Spinal cord (tissue), 10 donors: ENCODE measurements around the gene FBXL7. TPM values are rescaled to one million over a fixed set of nuclear protein-coding genes. Genes with fewer than 3 reads are reported as not detected.

Source experiments
- DNase-seq, 6 donors: peaks; one replicate each; pipeline versions ENCODE4 v3.0.0 to v3.0.0-alpha.2; 2013 to 2015; ENCODE audit warnings: low spot score in 6 of 6, low read depth in 4 of 6
- H3K27ac ChIP-seq: one replicate; pipeline ENCODE4 v1.5.1; 2013; ENCODE audit warnings: low read depth, low read length, control low read depth
- H3K27me3 ChIP-seq: one replicate; pipeline ENCODE4 v1.6.1; 2013; ENCODE audit warnings: low read length; ENCODE audit not compliant: control insufficient read depth, insufficient read depth
- H3K36me3 ChIP-seq: one replicate; pipeline ENCODE4 v1.6.1; 2013; ENCODE audit warnings: low read length; ENCODE audit not compliant: control insufficient read depth, insufficient read depth
- H3K4me1 ChIP-seq: one replicate; pipeline ENCODE4 v1.6.1; 2013; ENCODE audit warnings: low read length; ENCODE audit not compliant: control insufficient read depth, insufficient read depth
- H3K4me3 ChIP-seq: one replicate; pipeline ENCODE4 v1.5.1; 2013; ENCODE audit warnings: low read depth, low read length, control low read depth
- H3K9me3 ChIP-seq: one replicate; pipeline ENCODE4 v1.6.1; 2013; ENCODE audit warnings: low read length; ENCODE audit not compliant: control insufficient read depth, insufficient read depth
- whole genome bisulfite sequencing: methylation state at CpG from one replicate; pipeline ENCODE4 v1.1.5; 2013; ENCODE audit warnings: missing lambda C conversion rate; ENCODE audit not compliant: insufficient coverage; 5-methylcytosine and 5-hydroxymethylcytosine counted together
- polyA plus RNA-seq, 2 donors: library from polyadenylated mRNA; unstranded; fragments of 120-200 nt; gene quantifications; one replicate each; pipeline ENCODE4 v1.2.1, GENCODE V29; 2013; ENCODE audit not compliant: insufficient read length in 2 of 2
- total RNA-seq, 2 donors: library from RNA; depleted of rRNA in 1 of 2; stranded (reverse); fragments of 120-200 nt in 1 of 2; fragments of >200 nt in 1 of 2; gene quantifications; one replicate each; pipeline versions ENCODE4 v1.2.3 to v1.2.4, GENCODE V29; 2013 to 2014
- donor health status: healthy.

FBXL7 gene
- total and polyA plus RNA-seq, 4 donors, result 6.9 to 29.8 (median 24.8) TPM

DNA sequence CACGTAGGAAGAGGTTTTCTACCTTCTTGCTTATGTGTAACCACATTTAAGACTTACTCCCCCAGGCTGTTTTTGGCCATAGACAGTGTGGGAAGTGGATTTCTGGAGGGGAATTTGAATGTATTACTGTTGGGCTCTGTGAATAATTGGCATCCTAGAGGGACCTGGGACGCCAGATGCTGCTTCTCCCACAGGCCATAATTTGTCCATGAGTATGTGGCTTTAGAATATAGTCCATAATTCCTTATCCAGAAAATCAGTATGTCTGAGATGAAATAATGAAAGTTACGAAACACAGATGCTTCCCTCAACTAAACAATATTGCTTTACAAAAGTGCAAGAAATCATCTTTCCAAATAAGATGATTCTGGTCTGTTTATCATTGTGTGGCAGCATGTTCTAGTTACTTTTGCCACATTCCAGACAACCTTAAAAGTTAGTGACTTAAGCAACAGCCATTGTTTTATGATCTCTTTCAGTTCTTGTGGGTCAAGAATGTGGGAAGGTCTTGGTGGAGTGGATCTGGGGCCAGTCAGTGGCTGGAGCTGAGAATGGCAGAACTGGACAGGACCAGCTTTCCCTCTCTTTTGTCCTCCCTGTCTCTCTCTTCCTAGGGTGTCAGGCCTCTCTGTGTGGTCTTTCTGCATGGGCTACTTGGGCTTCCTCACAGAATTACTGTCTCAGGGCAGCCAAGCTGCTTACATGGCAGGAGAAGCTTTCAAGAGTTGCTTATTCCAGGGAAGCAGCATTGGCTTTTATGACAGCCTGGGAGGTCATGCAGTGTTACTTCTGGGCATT is 79.4 kb downstream of the FBXL7 start:
- H3K4me3 ChIP-seq, result no peak overlapping the region
- H3K27ac ChIP-seq, result no peak overlapping the region
- H3K9me3 ChIP-seq, result no peaks in the 10 kb centered on the region
- peaks cover 4% of the 10 kb centered on the region for H3K36me3 ChIP-seq
- no peak for DNase-seq
- no peaks in the 10 kb centered on the region for H3K27me3 ChIP-seq
- H3K4me1 ChIP-seq, result no peaks in the 10 kb centered on the region
- WGBS, result no CpG with 5 or more reads among the region's 3 CpGs

- no CpG with 5 or more reads among the region's 1 CpG for WGBS
- H3K9me3 ChIP-seq, result no peaks in the 10 kb centered on the region
- no peak overlapping the region for H3K4me3 ChIP-seq
- no peaks in the 10 kb centered on the region for H3K27me3 ChIP-seq
- H3K27ac ChIP-seq, result no peak overlapping the region
- peaks cover 4% of the 10 kb centered on the region for H3K36me3 ChIP-seq
- H3K4me1 ChIP-seq, result no peaks in the 10 kb centered on the region
- DNase-seq, result no peak
Observed at GRCh38 chr5:15584528-15584927, 84.5 kb downstream of the FBXL7 start.

DNA sequence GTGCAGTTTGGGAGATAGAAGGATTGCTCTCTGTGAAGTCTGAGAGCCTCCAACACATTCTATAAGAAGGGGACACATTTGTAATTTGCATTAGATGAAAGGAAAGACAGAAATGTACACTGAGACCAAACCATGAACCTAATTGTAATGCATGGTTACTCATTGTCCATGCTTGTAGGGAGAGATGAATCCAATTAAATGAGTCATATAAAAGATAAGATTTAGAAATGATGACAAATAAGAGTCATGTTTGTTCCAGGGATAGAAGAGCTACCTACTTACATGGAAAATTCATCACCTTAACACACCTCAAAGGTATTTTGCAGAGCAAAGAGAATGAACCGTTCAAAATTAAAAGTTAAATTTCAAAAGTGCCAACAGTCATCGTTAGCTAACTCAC is 85.1 kb downstream of the FBXL7 start:
- Histone ChIP-seq H3K27ac (no peak overlapping the region), H3K4me1 (no peaks in the 10 kb centered on the region), H3K9me3 (no peaks in the 10 kb centered on the region), H3K27me3 (no peaks in the 10 kb centered on the region), H3K4me3 (no peak overlapping the region), H3K36me3 (peaks cover 4% of the 10 kb centered on the region)
- no peak for DNase-seq
- WGBS, result no CpG with 5 or more reads among the region's 2 CpGs

GRCh38 chr5:15585841-15586591 is 86.0 kb downstream of the FBXL7 start:
- no CpG with 5 or more reads among the region's 1 CpG for WGBS
- DNase-seq, result no peak
- Histone ChIP-seq H3K9me3 (no peaks in the 10 kb centered on the region), H3K36me3 (peaks cover 4% of the 10 kb centered on the region), H3K27ac (no peak overlapping the region), H3K4me1 (no peaks in the 10 kb centered on the region), H3K4me3 (no peak overlapping the region), H3K27me3 (no peaks in the 10 kb centered on the region)

- Histone ChIP-seq H3K9me3 (no peaks in the 10 kb centered on the region), H3K27ac (no peak overlapping the region), H3K36me3 (peaks cover 4% of the 10 kb centered on the region), H3K4me3 (no peak overlapping the region), H3K27me3 (no peaks in the 10 kb centered on the region), H3K4me1 (no peaks in the 10 kb centered on the region)
- no peak for DNase-seq
Observed at GRCh38 chr5:15587916-15588315, 87.9 kb downstream of the FBXL7 start.

GRCh38 chr5:15592728-15593127 is 92.7 kb downstream of the FBXL7 start:
- DNase-seq, result no peak
- no peaks in the 10 kb centered on the region for H3K4me1 ChIP-seq
- no peak overlapping the region for H3K27ac ChIP-seq
- no peaks in the 10 kb centered on the region for H3K27me3 ChIP-seq
- no peak overlapping the region for H3K4me3 ChIP-seq
- H3K9me3 ChIP-seq, result no peaks in the 10 kb centered on the region
- 86% methylated on average over 2 of the region's 4 CpGs for WGBS
- no peaks in the 10 kb centered on the region for H3K36me3 ChIP-seq

DNA sequence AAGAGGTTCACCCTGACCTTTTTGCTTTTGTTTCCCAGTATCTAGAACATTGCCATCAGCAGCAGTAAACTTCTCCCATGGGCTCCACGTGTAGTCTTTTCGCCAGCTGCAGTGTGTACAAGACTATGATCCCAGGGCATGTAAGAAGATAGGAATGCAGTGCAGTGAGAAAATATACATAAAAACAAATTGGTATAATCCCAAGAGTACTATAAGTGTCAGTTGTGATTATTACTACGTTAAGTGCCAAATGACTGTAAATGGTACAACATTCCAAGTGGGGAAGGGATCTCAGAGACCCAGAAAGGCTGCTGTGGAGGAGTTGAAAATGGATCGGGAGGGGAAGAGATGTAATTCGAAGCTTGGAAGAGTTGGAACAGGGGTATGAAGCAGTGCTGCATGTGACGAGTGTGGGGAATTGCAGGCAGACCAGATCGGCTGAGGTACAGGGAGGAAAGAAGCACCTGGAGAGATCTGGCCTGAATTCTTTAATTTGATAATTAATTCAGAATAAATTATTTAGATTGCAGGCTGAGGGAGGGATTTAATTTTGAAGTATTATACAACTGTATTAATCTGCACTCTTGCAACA is 95.1 kb downstream of the FBXL7 start:
- no peaks in the 10 kb centered on the region for H3K36me3 ChIP-seq
- H3K4me1 ChIP-seq, result no peaks in the 10 kb centered on the region
- 66% methylated on average over 3 of the region's 7 CpGs for WGBS
- H3K27me3 ChIP-seq, result no peaks in the 10 kb centered on the region
- peak in 1 of 6 donors; percentile 71 for DNase-seq
- no peaks in the 10 kb centered on the region for H3K9me3 ChIP-seq
- no peak overlapping the region for H3K27ac ChIP-seq
- H3K4me3 ChIP-seq, result no peak overlapping the region

GRCh38 chr5:15595929-15596328 is 95.9 kb downstream of the FBXL7 start:
- Histone ChIP-seq H3K27me3 (no peaks in the 10 kb centered on the region), H3K36me3 (no peaks in the 10 kb centered on the region), H3K27ac (no peak overlapping the region), H3K4me1 (no peaks in the 10 kb centered on the region), H3K4me3 (no peak overlapping the region), H3K9me3 (no peaks in the 10 kb centered on the region)
- no peak for DNase-seq
- 96% methylated on average over 2 of the region's 3 CpGs for WGBS

DNA sequence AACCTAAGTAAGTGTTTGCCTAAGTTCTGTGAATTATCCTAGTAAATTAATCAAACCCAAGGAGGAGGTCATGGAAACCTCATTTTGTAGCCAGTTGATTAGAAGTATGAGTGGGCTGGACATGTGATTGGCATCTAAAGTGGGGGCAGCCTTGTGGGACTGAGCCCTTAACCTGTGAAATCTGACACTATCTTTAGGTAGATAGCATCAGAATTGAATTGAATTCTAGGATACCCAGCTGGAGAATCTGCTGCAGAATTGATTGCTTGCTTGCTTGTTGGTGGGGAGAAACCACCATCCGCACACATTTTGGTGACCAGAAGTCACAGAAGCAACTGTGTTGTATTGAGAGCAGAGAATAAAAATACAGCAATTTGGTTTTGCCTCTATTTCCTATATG is 97.0 kb downstream of the FBXL7 start:
- H3K4me3 ChIP-seq, result no peak overlapping the region
- WGBS, result no CpG with 5 or more reads among the region's 1 CpG
- no peaks in the 10 kb centered on the region for H3K27me3 ChIP-seq
- H3K9me3 ChIP-seq, result no peaks in the 10 kb centered on the region
- no peak for DNase-seq
- no peaks in the 10 kb centered on the region for H3K36me3 ChIP-seq
- H3K27ac ChIP-seq, result no peak overlapping the region
- H3K4me1 ChIP-seq, result no peaks in the 10 kb centered on the region
